HG02840 (cell line): ENCODE measurements around the gene DUSP23.

Experiments used
- ATAC-seq: cut with Tn5 transposase; IDR thresholded peaks from one replicate; pipeline ENCODE4 v1.9.1; 2021; ENCODE audit warnings: mild to moderate bottlenecking, moderate library complexity, moderate number of reproducible peaks; ENCODE audit not compliant: unreplicated experiment, low FRiP score

The DUSP23 gene

GRCh38 chr1:159783724-159784123 is 3.0 kb downstream of the DUSP23 start:
- no peak for ATAC-seq

- no peak for ATAC-seq
These were observed 5.7 kb downstream of the DUSP23 start for GRCh38 chr1:159786465-159786864.

- ATAC-seq: no peak
These were observed 6.2 kb downstream of the DUSP23 start for GRCh38 chr1:159786966-159787365.

- no peak for ATAC-seq
These were observed 9.6 kb downstream of the DUSP23 start for GRCh38 chr1:159790237-159790917.

GRCh38 chr1:159791031-159791430 is 10.3 kb downstream of the DUSP23 start:
- no peak for ATAC-seq

- no peak for ATAC-seq
These were observed 10.7 kb downstream of the DUSP23 start for GRCh38 chr1:159791461-159791860.

GRCh38 chr1:159795534-159795933 is 14.8 kb downstream of the DUSP23 start:
- no peak for ATAC-seq

GRCh38 chr1:159798893-159799292 is 18.1 kb downstream of the DUSP23 start:
- ATAC-seq: no peak

- ATAC-seq: no peak
These were observed 18.8 kb downstream of the DUSP23 start for GRCh38 chr1:159799446-159799985.

- ATAC-seq: no peak
These were observed 19.6 kb downstream of the DUSP23 start for GRCh38 chr1:159800177-159800930.

- ATAC-seq: no peak
These were observed 21.3 kb downstream of the DUSP23 start, which contains the start of gene FCRL6 for GRCh38 chr1:159802111-159802510. Gene FCRL6 (plus strand): TSS chr1:159802360. CDS start chr1:159802425, 65 bp downstream.

GRCh38 chr1:159803956-159804689 is 23.4 kb downstream of the DUSP23 start:
- no peak for ATAC-seq

- ATAC-seq: no peak
These were observed 24.2 kb downstream of the DUSP23 start for GRCh38 chr1:159804924-159805323.

GRCh38 chr1:159815926-159816325 is 35.2 kb downstream of the DUSP23 start:
- ATAC-seq: no peak

GRCh38 chr1:159817276-159818041 is 36.7 kb downstream of the DUSP23 start:
- ATAC-seq: no peak

GRCh38 chr1:159821171-159821867 is 40.6 kb downstream of the DUSP23 start:
- no peak for ATAC-seq

GRCh38 chr1:159823406-159823805 is 42.6 kb downstream of the DUSP23 start:
- no peak for ATAC-seq

GRCh38 chr1:159825564-159825963 is 44.8 kb downstream of the DUSP23 start:
- ATAC-seq: no peak

- ATAC-seq: no peak
These were observed 45.8 kb downstream of the DUSP23 start, which contains the start of gene SLAMF8 for GRCh38 chr1:159826441-159827101. Gene SLAMF8 (plus strand): TSS chr1:159826873. CDS start chr1:159826899, 26 bp downstream.
